ENCODE measurements around the gene CDRT15.
"Not testable (repeated sequence)": the region's sequence is repeated elsewhere in the genome, so short reads cannot be mapped to it uniquely, and the experiment has no call there.

Gene CDRT15

DNA sequence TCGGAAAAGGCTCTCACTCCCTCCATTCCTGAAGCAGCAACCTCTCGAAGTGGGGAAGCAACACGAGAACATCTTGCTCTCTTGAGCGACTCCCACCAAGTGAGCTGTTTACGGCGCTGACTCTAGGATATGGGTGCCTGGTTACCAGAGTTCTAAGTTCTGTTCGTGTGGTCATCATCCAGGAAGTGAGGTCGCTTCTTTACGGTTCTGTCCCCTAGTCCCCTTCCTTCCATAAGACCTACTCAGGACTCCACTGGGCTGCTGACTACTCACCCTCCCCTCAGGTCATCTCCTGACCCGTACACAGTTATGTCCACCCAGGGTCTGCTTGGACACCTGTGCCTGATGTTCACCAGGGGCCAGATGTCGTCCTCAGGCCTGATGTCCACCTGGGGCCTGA lies at the start of gene CDRT15:
CDRT15 (minus strand) TSS at position 101 of the 400 bp plus-strand sequence; CDS start at position 72, 29 bp downstream.
- DNase-seq (ENCODE audit: low read depth in 2 of 3, low spot score in 2 of 3), result not testable (repeated sequence)

DNA sequence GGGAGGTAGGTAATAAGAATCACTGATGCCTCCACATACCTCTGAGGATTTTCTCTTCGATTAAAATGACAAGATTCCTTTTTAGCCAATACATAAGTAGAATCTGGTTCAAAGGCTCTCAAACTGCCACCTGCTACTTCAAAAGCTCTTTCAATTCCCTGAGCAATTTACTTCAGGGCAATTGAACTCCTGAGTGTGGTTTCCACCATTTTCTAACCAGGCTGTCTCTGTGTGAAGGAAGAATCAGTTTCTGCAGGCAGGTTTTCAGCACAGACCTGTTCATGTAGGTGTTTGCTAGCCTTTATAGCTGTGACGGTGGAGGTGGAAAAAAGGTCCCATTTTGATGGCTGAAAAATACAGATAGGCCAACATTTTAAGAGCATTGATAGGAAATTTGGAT lies 46.1 kb upstream of the CDRT15 start:
- no peak for DNase-seq (ENCODE audit: low read depth in 2 of 3, low spot score in 2 of 3)

GRCh38 chr17:14281530-14281929 lies 44.9 kb upstream of the CDRT15 start:
- no peak for DNase-seq (ENCODE audit: low read depth in 2 of 3, low spot score in 2 of 3)

DNA sequence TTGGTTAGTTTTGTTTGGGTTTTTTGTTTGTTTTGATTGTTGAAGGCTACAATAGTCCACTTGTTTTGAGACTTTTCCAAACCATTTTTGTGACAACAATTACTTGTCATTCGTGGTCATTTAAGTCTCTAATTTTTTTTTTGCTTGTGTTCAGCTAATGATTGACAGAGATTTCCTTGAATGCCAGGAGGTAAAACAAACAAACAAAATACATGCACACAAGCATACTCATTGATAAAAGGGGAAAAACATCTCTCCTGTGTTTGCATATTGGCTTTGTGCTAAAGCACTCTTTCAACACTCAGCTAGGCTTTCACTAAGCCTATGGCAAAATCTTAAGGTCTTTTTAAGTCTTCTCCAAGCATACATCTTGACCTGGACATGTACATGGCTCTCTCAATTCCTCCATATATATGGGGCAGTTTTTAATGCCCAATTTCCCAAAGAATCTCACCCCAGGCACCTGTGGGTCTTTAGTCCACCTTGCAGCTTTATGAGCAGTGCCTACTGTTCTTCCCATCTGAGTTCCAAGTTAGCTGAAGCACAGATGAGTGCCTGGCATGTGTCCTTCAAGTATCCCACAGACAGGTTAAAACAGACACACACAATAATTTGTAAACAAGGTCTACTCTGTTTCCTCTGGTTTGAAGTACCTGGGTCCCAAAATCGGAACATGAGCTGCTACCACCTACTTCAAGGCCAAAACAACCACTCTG lies 40.0 kb upstream of the CDRT15 start:
- no peak for DNase-seq (ENCODE audit: low read depth in 2 of 3, low spot score in 2 of 3)

DNA sequence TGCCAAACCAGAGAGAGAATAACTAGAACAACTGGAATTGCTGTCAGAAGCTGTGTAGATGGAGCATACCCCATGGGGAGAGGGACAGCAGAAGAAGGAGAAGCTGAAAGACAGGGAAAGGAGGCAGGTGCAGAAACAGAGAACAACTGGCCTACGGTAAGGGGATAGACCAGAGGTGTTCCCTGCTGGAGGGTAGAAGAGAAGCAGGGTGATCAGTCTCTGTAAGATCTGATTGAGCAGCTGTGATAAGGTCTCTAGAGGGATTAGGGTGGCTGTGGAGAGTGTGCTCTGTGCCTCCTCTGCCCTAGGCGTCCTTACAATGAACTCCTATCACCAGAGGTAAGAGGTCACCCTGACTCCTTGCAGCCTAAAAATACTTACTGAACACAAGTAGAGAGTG lies 33.8 kb upstream of the CDRT15 start:
- DNase-seq (ENCODE audit: low read depth in 2 of 3, low spot score in 2 of 3), result no peak

DNA sequence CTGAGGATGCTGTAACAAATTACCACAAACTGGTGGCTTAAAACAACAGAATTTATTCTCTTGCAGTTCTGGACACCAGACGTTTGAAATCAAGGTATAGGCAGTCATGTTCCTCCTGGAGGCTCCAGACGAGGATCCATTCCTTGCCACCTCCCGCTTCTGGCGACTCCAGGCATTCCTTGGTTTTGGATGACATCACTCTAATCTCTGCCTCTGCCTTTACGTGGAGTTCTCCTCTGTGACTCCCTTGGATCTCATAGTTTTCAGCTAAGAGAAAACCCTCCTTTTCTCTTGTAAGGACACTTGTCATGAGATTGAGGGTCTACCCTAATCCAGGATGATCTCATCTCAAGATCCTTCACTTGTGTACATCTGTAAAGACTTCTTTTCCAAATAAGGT lies 32.8 kb upstream of the CDRT15 start:
- no peak for DNase-seq (ENCODE audit: low read depth in 2 of 3, low spot score in 2 of 3)

DNA sequence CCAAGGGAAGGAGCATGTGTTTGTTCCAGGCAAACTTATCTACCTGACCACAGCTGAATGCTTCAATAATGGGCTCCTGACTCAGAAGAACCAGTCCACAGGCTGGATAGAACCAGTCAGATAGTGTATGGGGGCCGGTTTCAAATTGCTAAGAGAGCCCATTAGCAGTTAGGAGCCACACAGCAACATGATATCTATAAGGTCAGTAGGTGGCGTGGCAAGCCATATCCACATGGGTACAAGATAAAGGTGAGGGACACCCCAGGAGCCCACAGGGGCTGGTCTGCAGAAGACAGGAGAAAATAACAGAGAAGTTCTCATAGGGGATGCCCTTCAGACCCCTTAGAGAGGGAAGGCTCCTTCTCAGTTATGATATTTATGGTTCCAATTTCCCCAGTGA lies 31.6 kb upstream of the CDRT15 start:
- DNase-seq (ENCODE audit: low read depth in 2 of 3, low spot score in 2 of 3), result no peak

- no peak for DNase-seq (ENCODE audit: low read depth in 2 of 3, low spot score in 2 of 3)
Observed at GRCh38 chr17:14261406-14261805, 24.7 kb upstream of the CDRT15 start.

GRCh38 chr17:14245629-14246028 lies 9.0 kb upstream of the CDRT15 start:
- DNase-seq (ENCODE audit: low read depth in 2 of 3, low spot score in 2 of 3), result no peak

DNA sequence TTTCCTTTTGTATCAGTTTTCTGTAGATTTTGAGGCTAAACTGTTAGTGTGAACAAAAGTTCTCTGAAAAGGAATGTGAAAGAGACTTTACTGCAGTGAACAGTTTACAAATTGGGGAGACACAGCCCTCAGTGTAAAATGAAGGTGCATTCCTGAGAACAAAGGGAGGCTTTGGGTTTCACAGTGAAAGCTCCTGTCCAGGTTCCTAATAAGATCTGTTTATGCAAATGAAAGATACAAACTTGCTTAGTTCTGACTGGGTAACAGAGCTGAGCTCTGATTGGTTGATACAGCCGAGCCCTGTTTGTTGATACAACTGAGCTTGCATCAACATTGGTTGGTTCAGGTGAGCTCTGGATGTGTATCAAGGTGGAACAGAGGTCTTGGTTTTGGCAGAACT lies 8.3 kb upstream of the CDRT15 start:
- DNase-seq (ENCODE audit: low read depth in 2 of 3, low spot score in 2 of 3), result no peak

- DNase-seq (ENCODE audit: low read depth in 2 of 3, low spot score in 2 of 3), result not testable (repeated sequence)
Observed at GRCh38 chr17:14239271-14239670, 2.6 kb upstream of the CDRT15 start.

GRCh38 chr17:14236032-14236431 lies 630 bp downstream of the CDRT15 start:
- not testable (repeated sequence) for DNase-seq (ENCODE audit: low read depth in 2 of 3, low spot score in 2 of 3)

DNA sequence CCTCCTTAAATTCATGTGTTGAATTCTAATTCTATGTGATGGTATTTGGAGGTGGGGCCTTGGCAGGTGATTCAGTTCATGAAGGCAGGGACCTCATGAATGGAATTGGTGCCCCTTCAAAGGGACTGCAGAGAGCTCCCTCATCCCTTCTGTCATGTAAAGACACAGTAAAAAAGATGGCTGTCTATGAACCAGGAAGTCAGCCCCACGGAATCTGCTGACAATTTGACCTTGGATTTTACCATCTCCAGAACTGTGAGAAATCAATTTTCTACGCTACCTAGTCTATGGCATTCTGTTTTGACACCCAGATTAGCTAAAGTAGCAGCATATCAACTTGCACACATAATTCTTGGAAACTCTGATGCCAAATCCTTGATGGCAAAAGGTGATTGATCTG lies 1.6 kb downstream of the CDRT15 start:
- DNase-seq (ENCODE audit: low read depth in 2 of 3, low spot score in 2 of 3), result not testable (repeated sequence)

DNA sequence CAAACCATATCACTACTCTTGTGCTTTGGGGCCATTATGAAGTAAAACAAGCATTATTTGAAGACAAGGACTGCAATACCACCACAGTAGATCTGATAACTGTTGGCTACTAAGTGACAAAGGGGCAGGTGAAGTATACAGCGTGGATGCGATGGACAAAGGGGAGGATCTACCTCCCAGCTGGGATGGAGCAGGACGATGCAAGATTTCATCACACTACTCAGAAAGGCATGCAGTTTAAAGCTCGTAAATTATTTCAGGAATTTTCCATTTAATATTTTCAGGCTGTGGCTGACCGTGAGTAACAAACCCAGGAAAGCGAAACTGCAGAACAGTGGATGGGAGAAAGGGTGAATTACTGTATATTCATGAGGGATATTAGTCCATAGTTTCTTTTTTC lies 5.5 kb downstream of the CDRT15 start:
- DNase-seq (ENCODE audit: low read depth in 2 of 3, low spot score in 2 of 3), result not testable (repeated sequence)

DNA sequence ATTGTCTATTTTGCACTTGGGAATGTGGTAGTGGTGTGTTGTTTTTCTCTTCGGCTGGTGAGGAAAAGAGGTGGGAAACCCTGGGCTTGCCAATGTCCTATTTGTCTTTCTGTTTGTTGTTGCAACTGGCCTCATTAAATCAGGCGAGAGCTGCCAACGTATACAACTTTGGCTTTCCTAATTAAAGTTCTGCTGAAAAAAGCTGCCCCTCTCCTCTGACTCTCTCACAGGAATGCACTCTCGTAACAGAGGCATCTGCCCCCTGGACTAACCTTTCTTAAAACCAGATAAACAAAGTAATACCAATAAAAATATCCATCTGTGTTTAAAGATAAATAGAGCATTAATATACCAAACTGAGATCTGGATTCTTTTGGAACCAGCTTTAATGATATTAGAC lies 7.8 kb downstream of the CDRT15 start:
- no peak for DNase-seq (ENCODE audit: low read depth in 2 of 3, low spot score in 2 of 3)

DNA sequence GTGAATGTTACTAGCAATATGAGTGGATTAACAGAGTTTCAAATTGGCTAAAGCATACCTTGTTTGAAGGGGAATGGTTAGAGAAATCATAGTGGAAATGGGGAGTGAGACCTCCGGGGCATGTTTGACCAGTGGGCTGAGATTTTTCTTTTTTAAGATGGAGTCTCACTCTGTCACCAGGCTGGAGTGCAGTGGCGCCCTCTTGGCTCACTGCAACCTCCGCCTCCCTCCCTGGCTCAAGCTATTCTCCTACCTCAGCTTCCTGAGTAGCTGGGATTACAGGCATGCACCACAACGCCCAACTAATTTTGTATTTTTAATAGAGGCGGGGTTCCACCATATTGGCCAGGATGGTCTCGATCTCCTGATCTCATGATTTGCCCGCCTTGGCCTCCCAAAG lies 9.6 kb downstream of the CDRT15 start:
- DNase-seq (ENCODE audit: low read depth in 2 of 3, low spot score in 2 of 3), result no peak

- no peak for DNase-seq (ENCODE audit: low read depth in 2 of 3, low spot score in 2 of 3)
Observed at GRCh38 chr17:14225254-14225980, 11.2 kb downstream of the CDRT15 start.

- DNase-seq (ENCODE audit: low read depth in 2 of 3, low spot score in 2 of 3), result no peak
Observed at GRCh38 chr17:14222611-14223010, 14.1 kb downstream of the CDRT15 start.

- DNase-seq (ENCODE audit: low read depth in 2 of 3, low spot score in 2 of 3), result no peak
Observed at GRCh38 chr17:14214271-14214670, 22.4 kb downstream of the CDRT15 start.

GRCh38 chr17:14212401-14212800 lies 24.3 kb downstream of the CDRT15 start:
- DNase-seq (ENCODE audit: low read depth in 2 of 3, low spot score in 2 of 3), result no peak

- DNase-seq (ENCODE audit: low read depth in 2 of 3, low spot score in 2 of 3), result no peak
Observed at GRCh38 chr17:14211801-14212200, 24.9 kb downstream of the CDRT15 start.

DNA sequence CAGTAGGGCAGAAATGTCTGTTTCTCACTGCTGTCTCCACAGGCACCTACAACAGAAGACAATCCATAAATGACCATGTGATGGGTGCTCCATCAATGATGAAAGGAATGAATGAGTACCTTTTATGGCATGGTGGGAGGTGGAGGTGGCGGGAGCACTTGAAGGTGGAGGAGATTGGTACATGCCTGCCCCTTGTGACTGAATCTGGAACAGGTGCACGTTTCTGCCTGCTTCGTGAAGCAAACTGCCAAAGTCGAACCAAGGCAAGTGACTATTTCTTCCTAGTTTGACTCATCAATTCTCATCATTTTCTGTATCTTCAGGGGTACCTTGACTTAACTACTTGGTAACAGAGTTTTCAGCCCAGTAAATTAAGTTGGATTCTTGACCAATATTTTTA lies 25.4 kb downstream of the CDRT15 start:
- DNase-seq (ENCODE audit: low read depth in 2 of 3, low spot score in 2 of 3), result no peak

DNA sequence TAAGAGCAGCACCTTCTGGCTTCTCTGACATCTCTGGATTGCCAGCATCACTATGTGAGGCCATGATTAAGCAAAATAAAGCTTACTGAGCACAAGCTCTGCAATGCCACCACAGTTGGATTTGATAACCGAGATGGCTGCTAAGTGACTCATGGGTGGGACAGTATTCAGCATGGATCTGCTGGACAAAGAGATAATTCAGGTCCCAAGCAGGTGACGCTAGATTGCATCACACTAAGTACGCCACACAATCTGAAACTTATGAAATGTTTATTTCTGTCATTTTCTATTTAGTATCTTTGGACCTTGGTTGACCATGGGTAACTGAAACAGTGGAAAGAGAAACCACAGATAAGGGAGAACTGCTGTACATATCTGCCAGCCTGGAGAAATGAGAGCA lies 27.4 kb downstream of the CDRT15 start:
- no peak for DNase-seq (ENCODE audit: low read depth in 2 of 3, low spot score in 2 of 3)
